GM21528 (cell line): ENCODE data around the gene HIGD1C.

Experiments used
- ATAC-seq: cut with Tn5 transposase; IDR thresholded peaks from one replicate; pipeline ENCODE4 v1.9.1; 2021; ENCODE audit warnings: mild to moderate bottlenecking, moderate library complexity; ENCODE audit not compliant: unreplicated experiment, low FRiP score

Gene HIGD1C

DNA sequence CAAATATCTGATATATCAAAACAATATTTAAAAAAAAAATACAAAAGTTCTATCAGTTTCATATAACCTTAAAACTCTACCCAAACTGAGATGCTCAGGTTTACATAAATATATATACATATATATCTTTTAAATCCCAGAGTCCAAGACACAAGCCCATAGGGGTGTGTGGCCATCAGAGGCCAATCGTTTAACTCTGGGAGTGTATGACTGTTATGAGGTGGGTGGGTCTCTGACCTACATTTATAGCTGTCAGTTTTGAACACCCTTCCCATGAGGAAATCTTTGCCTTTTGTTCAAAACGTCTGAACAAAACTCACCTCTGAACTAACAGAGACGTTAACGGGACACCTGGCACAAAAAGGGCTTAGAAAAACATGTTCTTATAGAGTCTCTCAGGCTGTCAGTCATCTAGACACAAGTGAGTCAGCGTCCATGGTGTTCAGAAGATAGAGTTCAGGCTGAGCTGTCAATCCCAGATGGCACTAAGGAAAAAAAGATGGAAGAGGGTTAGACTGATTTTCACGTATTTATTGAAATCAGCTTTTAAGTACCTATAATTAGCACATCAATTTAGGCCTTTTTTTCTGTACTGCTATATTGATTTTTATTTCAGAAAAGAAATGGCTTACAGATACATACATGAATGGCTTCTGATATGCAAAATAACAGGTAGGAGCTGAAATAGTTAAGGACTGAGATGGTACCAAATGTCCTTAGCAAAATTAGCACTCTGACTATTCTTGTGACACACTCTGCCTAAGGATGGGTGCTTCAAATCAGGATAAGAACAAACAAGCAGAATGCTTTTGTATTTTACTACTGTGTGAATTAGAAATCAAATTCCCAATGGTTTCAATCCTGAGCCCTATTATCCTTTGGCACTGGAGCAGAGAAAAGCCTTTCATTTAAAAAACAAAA lies 29.2 kb downstream of the HIGD1C start:
- ATAC-seq: no peak

DNA sequence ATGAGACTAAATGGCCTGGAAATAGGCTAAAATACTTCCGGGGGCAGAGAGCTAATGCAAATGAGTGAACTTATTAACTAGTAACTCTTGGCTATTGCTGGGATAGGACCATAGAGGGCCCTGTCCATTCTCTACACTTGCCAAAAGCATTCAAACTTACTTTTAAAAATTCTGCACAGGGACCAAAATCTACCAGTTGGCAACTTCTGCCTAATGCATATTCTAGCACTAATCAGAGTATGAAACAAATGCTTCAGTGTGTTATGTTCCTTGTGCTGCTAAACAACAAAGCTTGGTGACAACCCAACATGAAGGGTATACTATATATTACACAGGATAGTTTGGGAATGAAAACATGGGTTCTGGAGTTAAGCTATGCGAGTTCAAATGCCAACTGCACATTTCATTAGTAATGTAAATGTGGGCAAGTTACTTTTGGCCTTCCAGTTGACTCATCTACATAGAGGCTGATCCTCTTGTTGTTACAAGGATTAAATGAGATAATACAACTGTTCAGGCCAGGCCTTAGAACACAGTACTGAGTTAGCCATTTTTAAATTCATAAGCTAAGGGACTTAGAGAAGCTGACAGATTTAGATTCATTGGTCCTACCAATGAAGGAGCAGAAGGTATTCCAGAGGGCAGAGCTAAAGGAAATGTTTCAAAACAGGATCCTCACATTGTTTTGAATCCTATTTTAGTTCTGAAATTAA lies 32.4 kb downstream of the HIGD1C start:
- no peak for ATAC-seq

GRCh38 chr12:50985322-50985721 lies 33.0 kb downstream of the HIGD1C start:
- ATAC-seq: no peak

GRCh38 chr12:50986966-50987737 lies 34.8 kb downstream of the HIGD1C start:
- no peak for ATAC-seq

DNA sequence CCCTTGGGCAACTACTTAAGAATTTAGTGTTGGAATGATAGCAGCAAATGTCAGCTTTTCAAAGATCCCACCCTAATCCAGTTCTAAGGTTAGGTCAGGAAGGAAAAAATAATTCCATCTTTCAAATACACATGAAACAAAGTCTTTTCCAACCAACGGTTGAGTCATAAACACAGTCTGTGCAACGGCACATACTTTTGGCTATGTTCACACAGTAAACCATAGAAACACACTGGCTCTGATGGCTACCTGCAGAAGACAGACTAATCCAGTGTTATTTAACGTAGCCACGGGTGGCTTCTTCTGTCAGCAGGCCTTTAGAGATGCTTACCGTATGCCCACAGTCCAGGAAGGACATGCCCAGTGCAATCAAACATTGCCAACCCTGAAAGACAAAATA lies 35.7 kb downstream of the HIGD1C start:
- ATAC-seq: no peak

- ATAC-seq: no peak
These were observed 36.5 kb downstream of the HIGD1C start for GRCh38 chr12:50988871-50989270.

GRCh38 chr12:50990147-50990727 lies 37.9 kb downstream of the HIGD1C start:
- no peak for ATAC-seq

DNA sequence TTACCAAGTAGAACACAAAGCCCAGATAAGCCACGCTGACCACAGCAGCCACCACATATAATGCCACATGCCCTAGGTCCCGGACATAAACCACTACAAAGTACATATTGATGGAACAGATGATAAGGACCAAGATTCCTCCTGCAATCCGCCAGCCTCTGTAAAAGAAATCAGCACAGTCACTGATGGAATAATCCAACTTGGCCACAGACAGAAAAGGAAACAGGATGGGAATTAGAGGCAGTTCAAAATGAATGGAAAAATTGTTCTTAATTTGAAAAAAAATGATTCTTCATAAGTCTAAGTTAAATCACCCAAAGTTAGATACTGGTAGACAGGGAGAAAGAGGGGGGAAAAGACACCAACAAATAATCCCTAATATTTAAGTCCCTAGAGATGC lies 38.4 kb downstream of the HIGD1C start:
- ATAC-seq: no peak

DNA sequence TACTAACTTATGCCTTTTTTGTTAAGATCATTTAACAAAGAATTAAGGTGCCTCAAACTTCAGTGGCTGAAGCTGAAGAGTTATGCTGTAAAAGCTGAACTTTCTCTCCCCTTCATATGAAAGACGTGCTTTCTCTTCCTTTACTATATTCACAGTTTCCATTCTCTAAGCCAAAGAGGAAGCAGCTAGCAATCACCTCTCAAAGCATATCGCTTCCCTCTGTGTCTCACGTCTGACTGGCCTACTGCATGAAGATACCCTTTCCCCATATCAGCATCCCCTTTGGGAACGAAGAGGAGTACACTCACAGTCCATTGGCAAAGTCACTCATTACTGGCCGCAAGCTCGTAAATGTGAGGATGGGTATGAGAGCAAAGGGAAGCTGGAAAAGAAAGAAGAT lies 38.9 kb downstream of the HIGD1C start:
- ATAC-seq: no peak

DNA sequence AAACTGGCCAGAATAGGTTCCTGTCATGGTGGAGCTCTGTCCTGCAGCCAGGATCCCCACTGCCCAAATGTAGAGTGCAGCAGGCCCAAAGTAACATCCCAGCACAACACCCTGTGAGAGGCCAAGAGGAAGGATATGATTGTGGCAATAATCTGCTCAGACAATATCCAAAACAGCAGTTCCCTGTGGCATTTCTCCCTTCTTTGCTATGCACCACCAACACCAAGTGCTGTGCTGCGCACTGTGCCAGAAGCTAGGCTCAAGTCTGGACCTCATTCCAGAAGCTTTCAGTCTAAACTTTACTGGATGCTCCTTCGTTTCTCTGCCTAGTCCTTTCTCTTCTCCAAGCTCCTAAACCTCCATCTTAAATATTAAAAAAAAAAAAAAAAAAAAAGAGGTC lies 40.5 kb downstream of the HIGD1C start:
- ATAC-seq: no peak

DNA sequence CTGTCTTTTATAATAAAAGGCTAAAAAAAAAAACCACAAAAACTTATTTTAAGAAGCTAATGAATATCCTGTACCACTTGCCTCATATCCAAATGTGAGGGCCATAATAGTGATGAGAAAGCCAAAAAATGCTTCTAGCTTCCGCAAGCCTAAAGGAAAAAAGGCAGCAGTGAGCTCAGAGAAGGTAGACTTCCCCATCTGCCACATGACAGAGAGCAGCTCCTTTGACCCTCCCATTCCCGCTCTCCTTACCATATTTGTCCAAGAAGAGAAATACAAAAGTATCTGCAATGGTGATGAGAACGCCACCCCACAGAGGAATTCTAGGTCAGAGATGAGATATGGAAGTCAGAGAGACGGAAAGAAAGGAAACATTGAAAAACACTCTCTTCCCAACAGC lies 46.7 kb downstream of the HIGD1C start:
- ATAC-seq: no peak

DNA sequence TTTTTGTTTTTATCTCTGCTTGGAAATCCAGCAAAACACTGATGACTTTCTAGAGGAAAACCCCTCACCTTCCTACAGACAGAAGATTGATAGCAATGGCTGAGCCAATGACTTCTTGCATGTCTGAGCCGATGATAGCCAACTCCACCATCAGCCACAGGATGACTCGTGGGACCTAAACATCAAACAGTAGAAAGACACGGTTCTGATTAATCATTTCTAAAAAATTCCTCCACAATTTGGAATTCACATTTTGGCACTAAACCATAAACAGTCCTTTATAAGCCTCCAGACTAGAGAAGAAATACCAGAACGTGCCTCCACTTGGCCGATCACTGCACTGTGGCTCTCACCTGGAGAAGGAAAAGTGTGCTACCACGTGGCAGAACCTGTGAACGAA lies 47.9 kb downstream of the HIGD1C start:
- no peak for ATAC-seq

DNA sequence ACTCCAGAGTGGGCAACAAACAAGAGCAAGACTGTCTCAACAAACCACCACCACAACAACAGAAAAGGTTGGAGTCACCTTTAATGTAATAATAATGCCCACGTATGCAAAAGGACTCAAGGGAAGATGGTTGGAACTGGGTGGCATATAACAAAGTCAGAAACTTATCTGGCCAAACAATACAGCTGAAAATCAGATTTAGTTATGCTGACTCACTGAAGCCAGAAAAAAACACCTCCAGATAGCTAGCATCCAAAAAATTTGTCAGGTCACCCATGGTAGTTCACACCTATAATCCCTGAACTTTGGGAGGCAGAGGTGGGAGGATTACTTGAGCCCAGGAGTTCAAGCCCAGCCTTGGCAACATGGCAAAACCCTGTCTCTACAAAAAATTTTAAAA lies 49.5 kb downstream of the HIGD1C start:
- no peak for ATAC-seq

- no peak for ATAC-seq
These were observed 52.2 kb downstream of the HIGD1C start for GRCh38 chr12:51004504-51004903.

DNA sequence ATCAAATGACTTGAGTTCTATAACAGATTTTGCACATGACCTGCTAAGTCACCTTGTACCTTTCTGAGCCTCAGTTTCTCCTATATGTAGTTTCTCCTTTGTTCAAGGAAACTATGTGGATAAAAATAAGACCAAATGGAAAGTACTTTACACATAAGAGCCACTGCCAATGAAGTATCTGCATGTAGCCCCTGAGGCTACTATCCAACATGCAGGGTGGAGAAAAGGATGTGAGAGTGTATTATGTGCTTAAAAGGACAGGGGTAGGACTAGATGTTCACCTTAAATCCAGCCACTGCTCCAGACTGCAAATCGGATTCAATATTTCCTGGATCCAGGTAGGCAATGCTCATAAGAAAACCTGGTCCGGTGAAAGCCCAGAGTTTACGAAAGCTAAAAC lies 52.7 kb downstream of the HIGD1C start:
- no peak for ATAC-seq

DNA sequence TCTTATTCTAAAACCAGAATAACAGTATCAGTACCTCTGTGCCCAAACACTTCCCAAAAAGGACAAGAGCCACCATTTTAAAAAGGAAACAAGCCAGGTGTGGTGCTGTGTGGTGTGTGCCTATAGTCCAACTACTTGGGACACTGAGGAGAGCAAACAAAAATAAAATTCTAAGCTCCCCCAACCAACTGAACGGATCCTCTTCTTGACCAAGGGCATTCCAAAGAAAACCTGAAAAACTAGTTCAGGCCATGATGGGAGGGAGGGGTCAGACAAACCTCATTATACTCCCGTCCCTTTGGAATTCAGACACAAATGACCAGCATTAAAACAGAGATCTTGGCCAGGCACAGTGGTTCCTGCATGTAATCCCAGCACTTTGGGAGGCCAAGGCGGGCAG lies 53.3 kb downstream of the HIGD1C start:
- no peak for ATAC-seq

DNA sequence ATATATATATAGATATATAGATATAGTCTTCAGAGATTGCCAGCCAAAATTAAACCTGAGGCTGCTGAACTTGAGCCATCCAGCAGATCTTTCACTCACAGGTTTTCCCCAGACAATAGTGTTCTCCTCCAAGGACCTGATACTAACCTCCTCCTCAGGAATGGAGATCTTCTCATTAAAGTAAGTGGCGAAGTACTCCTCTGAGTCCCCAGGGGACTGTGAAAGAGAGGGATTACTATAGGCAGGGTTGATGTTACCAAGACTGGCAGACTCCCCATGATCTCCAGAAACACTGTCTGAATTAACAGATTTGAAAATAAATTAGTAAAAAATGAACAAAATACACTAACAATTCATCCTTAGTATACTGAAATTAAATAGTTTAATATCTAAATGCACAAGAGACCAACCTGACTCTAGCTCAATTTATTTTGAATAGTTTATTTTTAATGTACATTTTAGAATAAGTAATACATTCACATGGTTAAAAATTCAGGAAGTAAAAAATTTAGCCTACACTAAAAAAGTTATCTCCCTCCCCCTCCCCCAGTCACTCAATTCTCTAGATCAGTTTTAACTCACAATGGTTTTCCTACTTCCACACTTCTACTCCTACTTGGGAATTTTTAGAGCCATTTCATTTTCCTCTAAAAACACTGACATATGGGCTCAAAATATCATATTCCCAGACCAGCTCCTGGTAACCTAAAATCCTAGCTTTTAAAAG lies 56.1 kb downstream of the HIGD1C start:
- ATAC-seq: no peak

GRCh38 chr12:51009056-51009440 lies 56.7 kb downstream of the HIGD1C start:
- no peak for ATAC-seq

DNA sequence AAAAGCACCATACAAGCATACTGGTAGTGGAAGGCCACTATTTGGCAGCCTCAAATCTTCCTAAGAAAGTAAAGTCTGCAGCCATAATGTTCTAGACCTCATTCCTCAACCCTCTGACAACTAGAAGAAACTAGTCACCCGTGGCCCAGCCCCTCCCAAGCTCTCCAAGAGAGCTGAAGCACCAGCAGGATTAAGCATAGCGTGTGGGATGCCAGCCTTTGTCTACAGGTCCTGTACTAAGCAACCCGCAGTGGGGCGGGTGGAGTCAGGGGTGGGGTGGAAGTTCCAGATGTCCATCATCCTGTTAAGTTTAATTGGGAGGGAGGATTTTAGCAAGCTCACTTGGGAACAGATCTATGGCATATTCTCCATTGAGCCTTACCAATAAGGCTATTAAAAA lies 59.6 kb downstream of the HIGD1C start:
- ATAC-seq: no peak

GRCh38 chr12:51012570-51013236 lies 60.4 kb downstream of the HIGD1C start:
- no peak for ATAC-seq
